Tibial artery (tissue), 4 donors: ENCODE measurements around the gene CD151.

Experiments
- DNase-seq, 2 donors: peaks; one replicate each; pipeline ENCODE4 v3.0.0-alpha.2; 2019
- H3K27ac ChIP-seq, 2 donors: fragments of 200-600 bp; sonication (generic) in 1 of 2; 1 replicate in 1 of 2; 2 replicates in 1 of 2; pipeline ENCODE4 v1.5.1; 2018 to 2019; ENCODE audit warnings: mild to moderate bottlenecking in 1 of 2
- H3K27me3 ChIP-seq, 2 donors: fragments of 200-600 bp; sonication (generic) in 1 of 2; one replicate each; pipeline versions ENCODE4 v1.5.1 to v1.6.0; 2016 to 2019
- H3K36me3 ChIP-seq, 3 donors: fragments of 200-600 bp; sonication (generic) in 2 of 3; one replicate each; pipeline ENCODE4 v1.5.1; 2016 to 2019; ENCODE audit warnings: mild to moderate bottlenecking in 2 of 3
- H3K4me1 ChIP-seq, 4 donors: fragments of 200-600 bp; sonication (generic) in 2 of 4; 1 replicate in 3 of 4; 2 replicates in 1 of 4; pipeline ENCODE4 v1.5.1; 2016 to 2019
- H3K4me3 ChIP-seq, 2 donors: fragments of 200-600 bp; sonication (generic) in 1 of 2; 1 replicate in 1 of 2; 2 replicates in 1 of 2; pipeline ENCODE4 v1.5.1; 2018 to 2019; ENCODE audit warnings: mild to moderate bottlenecking in 2 of 2
- H3K9me3 ChIP-seq, 3 donors: fragments of 200-600 bp; sonication (generic) in 1 of 3; one replicate each; pipeline ENCODE4 v1.5.1; 2016 to 2019
- intact Hi-C: fragments of 100-400 bp; cut with DNase I; formaldehyde crosslinking; loops from one replicate; pipeline ENCODE4 v1.15.0; 2023; ENCODE audit warnings: low total_unique reads
- TF ChIP-seq, protein P1 (sequence below), 2 experiments: fragments of 200-600 bp in 1 of 2; fragments of 450-650 bp in 1 of 2; IDR thresholded peaks; one replicate each; pipeline ENCODE4 v1.5.1; 2017 to 2019; ENCODE audit warnings: antibody characterized with exemption in 2 of 2, mild to moderate bottlenecking in 1 of 2, moderate library complexity in 1 of 2

Gene CD151

DNA sequence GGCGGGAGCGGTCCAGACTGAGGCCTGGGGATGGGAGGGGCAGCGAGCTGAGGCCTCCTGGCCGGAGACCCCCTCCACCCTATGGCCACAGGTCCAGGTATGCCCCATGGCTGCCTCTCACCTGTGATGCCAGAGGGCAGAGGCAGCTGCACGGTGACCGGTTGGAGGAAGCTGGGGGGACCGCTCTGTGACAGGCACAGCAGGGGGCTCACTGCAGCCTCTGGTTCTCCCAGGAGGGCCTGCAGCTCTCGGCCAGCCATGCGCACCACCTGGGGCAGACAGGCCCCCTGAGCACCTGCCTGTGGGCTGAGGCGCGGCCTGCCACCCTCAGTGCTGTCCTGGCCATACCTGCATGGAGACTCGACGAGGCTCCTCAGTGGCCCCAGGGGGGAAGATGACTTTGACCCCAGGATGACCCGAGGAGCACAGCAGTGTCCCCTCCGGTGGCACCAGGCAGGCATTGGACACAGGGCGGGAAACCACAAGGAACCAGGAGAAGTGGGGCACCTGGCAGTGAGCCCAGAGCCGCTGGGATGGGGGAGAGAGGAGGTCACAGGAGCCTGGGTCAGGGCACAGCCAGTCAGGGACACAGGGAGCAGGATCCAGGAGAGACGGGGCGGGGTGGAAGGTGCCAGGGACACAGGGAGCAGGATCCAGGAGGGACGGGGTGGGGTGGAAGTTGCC is 31.5 kb upstream of the CD151 start:
- peaks cover 0 to 42% (median 8%) of the 10 kb centered on the region in 3 donors for H3K36me3 ChIP-seq

DNA sequence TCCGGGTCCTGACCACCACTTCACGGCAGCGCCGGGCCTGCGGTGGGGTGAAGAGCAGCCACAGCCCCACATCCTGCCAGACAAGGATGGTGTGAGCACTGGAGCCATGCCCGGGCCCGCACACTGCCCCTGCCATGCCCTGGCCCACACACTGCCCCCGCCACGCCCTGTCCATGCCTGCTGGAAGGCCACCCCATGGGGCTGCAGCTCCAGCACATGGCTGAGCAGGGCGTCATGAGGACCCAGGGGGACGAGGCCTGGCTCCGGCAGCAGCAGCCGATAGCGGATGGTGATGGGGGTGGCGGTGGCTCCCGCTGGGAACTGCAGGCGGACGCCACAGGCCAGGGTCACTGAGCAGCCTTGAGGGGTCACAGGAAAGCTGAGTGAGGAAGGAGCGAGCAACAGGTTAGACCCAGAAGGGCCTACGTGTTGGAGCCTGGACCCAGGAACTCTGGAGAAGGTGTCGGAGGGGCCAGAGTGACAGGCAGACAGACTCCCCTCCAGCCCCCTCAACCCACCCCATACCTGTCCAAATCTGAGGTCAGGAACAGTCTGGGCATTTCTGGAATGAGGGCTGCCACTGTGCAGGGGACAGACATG is 30.6 kb upstream of the CD151 start:
- Histone ChIP-seq H3K4me1 (peaks cover 0 to 28% (median 19%) of the 10 kb centered on the region in 4 donors), H3K27me3 (no peaks in the 10 kb centered on the region), H3K27ac (no peak overlapping the region), H3K9me3 (no peaks in the 10 kb centered on the region), H3K36me3 (peaks cover 0 to 42% (median 8%) of the 10 kb centered on the region in 3 donors), H3K4me3 (no peak overlapping the region)
- no peak for DNase-seq
- TF ChIP-seq, protein P1, sequence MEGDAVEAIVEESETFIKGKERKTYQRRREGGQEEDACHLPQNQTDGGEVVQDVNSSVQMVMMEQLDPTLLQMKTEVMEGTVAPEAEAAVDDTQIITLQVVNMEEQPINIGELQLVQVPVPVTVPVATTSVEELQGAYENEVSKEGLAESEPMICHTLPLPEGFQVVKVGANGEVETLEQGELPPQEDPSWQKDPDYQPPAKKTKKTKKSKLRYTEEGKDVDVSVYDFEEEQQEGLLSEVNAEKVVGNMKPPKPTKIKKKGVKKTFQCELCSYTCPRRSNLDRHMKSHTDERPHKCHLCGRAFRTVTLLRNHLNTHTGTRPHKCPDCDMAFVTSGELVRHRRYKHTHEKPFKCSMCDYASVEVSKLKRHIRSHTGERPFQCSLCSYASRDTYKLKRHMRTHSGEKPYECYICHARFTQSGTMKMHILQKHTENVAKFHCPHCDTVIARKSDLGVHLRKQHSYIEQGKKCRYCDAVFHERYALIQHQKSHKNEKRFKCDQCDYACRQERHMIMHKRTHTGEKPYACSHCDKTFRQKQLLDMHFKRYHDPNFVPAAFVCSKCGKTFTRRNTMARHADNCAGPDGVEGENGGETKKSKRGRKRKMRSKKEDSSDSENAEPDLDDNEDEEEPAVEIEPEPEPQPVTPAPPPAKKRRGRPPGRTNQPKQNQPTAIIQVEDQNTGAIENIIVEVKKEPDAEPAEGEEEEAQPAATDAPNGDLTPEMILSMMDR (IDR thresholded peaks at IDR 0.05), result no peak
- intact Hi-C loops, result loop anchor here (10.0 kb wide), 1 partner anchor 227 kb away; the partner anchor contains the start of gene PHRF1

More for the DNA sequence above, 31.5 kb upstream of the CD151 start:
- H3K4me1 ChIP-seq, result peaks cover 0 to 36% (median 27%) of the 10 kb centered on the region in 4 donors
- no peak overlapping the region for H3K4me3 ChIP-seq
- no peaks in the 10 kb centered on the region for H3K9me3 ChIP-seq
- H3K27ac ChIP-seq, result no peak overlapping the region
- no peak for DNase-seq
- intact Hi-C loops, result loop anchor here (10.0 kb wide), 1 partner anchor 226 kb away; the partner anchor contains the start of gene PHRF1
- H3K27me3 ChIP-seq, result no peaks in the 10 kb centered on the region
- TF ChIP-seq, protein P1 (IDR thresholded peaks at IDR 0.05), result no peak

DNA sequence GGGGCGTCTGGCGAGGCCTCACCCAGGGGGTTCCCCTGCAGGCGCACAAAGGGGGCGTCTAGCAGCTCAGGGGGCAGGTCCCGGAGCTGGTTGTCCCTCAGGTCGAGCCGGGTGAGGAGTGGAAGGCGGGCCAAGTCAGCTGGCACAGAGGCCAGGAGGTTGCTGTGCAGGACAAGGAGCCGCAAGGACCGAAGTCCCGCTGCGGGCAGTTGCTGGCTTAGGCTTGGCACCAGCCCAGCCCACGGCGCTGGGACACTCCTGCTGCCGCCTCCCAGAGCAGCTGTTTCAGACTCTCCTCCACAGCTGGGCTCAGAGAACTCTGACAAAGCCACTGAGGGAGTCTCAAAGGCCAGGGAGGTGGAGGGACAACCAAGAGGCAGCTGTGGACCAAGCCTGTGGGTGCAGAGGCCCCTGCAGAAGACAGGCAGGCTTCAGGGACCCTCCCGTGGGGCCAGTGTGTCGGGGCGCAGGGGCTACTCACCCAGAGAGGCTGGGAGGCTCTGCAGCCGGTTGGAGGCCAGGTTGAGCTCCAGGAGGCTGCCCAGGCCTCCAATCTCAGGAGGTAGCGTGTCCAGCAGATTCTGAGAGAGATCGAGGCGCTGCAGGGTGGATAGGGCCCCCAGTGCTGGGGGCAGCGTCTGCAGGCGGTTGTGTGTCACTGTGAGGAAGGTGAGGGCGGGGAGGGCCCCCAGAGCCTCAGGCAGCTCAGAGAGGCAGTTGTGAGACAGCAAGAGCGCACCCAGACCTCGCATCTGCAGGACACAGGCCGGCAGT is 29.9 kb upstream of the CD151 start:
- no peak overlapping the region for H3K4me3 ChIP-seq
- no peak overlapping the region for H3K27ac ChIP-seq
- DNase-seq, result no peak
- no peaks in the 10 kb centered on the region for H3K9me3 ChIP-seq
- peaks cover 0 to 42% (median 8%) of the 10 kb centered on the region in 3 donors for H3K36me3 ChIP-seq
- H3K27me3 ChIP-seq, result no peaks in the 10 kb centered on the region
- intact Hi-C loops, result loop anchor here (10.0 kb wide), 1 partner anchor 228 kb away; the partner anchor contains the start of gene PHRF1
- TF ChIP-seq, protein P1 (IDR thresholded peaks at IDR 0.05), result no peak
- H3K4me1 ChIP-seq, result peaks cover 0 to 25% (median 19%) of the 10 kb centered on the region in 4 donors

GRCh38 chr11:803467-803742 is 29.3 kb upstream of the CD151 start:
- TF ChIP-seq, protein P1 (IDR thresholded peaks at IDR 0.05), result no peak
- DNase-seq, result no peak
- H3K4me3 ChIP-seq, result no peak overlapping the region
- intact Hi-C loops, result loop anchor here (10.0 kb wide), 1 partner anchor 229 kb away; the partner anchor contains the start of gene PHRF1
- H3K27me3 ChIP-seq, result no peaks in the 10 kb centered on the region
- H3K9me3 ChIP-seq, result no peaks in the 10 kb centered on the region
- H3K4me1 ChIP-seq, result peaks cover 0 to 28% (median 20%) of the 10 kb centered on the region in 4 donors
- H3K36me3 ChIP-seq, result peaks cover 0 to 42% (median 8%) of the 10 kb centered on the region in 3 donors
- H3K27ac ChIP-seq, result no peak overlapping the region

- Histone ChIP-seq H3K4me1 (peaks cover 0 to 31% (median 24%) of the 10 kb centered on the region in 4 donors), H3K27ac (peak overlapping the region; percentile 83 to 93), H3K4me3 (peak overlapping the region; percentile 59 to 66), H3K27me3 (no peaks in the 10 kb centered on the region), H3K9me3 (no peaks in the 10 kb centered on the region), H3K36me3 (peaks cover 0 to 42% (median 8%) of the 10 kb centered on the region in 3 donors)
- intact Hi-C loops, result loop anchor here (10.0 kb wide), 1 partner anchor 229 kb away; the partner anchor contains the start of gene PHRF1
- no peak for DNase-seq
- TF ChIP-seq, protein P1 (IDR thresholded peaks at IDR 0.05), result no peak
Measured at GRCh38 chr11:803770-804598, 28.8 kb upstream of the CD151 start.
